K562 (cell line): Measurements from ENCODE around the gene UTP14C. TPM values are rescaled to one million over a fixed set of nuclear protein-coding genes. Genes with fewer than 3 reads are reported as not detected.

Source experiments
- ARID1B ChIP-seq: fragments of 450-650 bp; IDR thresholded peaks from 2 replicates; pipeline ENCODE4 v1.6.1; 2016; ENCODE audit warnings: antibody characterized with exemption, mild to moderate bottlenecking, inconsistent platforms
- CBFA2T2 ChIP-seq: fragments of 450-650 bp; conservative IDR thresholded peaks from 2 replicates; pipeline ENCODE4 v1.6.1; 2017; ENCODE audit warnings: mild to moderate bottlenecking
- COPS2 ChIP-seq: fragments of 450-650 bp; conservative IDR thresholded peaks from 2 replicates; pipeline ENCODE4 v1.6.1; 2016; ENCODE audit warnings: mild to moderate bottlenecking, moderate library complexity
- E2F6 ChIP-seq, 2 experiments: IDR thresholded peaks; 2 replicates each; pipeline ENCODE4 v1.6.1; 2011; ENCODE audit warnings: borderline replicate concordance in 1 of 2, control low read depth in 1 of 2, low read depth in 1 of 2, low read length in 1 of 2, mild to moderate bottlenecking in 1 of 2, mixed read lengths in 1 of 2, moderate library complexity in 1 of 2; ENCODE audit not compliant: insufficient read depth in 1 of 2, insufficient read length in 1 of 2, poor library complexity in 1 of 2, severe bottlenecking in 1 of 2; ENCODE audit errors: extremely low read depth in 1 of 2
- EWSR1 ChIP-seq: fragments of 450-650 bp; IDR thresholded peaks from 2 replicates; pipeline ENCODE4 v1.6.1; 2018; ENCODE audit warnings: borderline replicate concordance, mild to moderate bottlenecking, low read depth, moderate library complexity; ENCODE audit not compliant: partially characterized antibody
- HEY1 ChIP-seq: fragments of 250-450 bp; sonication (Bioruptor Pico); IDR thresholded peaks from 2 replicates; pipeline ENCODE4 v1.5.0; 2020; ENCODE audit warnings: mild to moderate bottlenecking, moderate library complexity, borderline replicate concordance
- HMGN3 ChIP-seq: IDR thresholded peaks from 2 replicates; pipeline ENCODE4 v1.6.1; 2011; ENCODE audit warnings: borderline replicate concordance, low read depth, mild to moderate bottlenecking, mixed read lengths, low read length; ENCODE audit not compliant: insufficient read length; ENCODE audit errors: extremely low read depth
- MAFG ChIP-seq: fragments of 450-650 bp; conservative IDR thresholded peaks from 2 replicates; pipeline ENCODE4 v1.6.1; 2016; ENCODE audit warnings: missing genetic modification characterization, missing compliant biosample characterization
- NCOA2 ChIP-seq, 2 experiments: fragments of 450-650 bp; IDR thresholded peaks; 2 replicates each; pipeline ENCODE4 v1.6.1; 2018; ENCODE audit warnings: mild to moderate bottlenecking in 2 of 2, moderate library complexity in 1 of 2; ENCODE audit not compliant: partially characterized antibody in 2 of 2
- NFE2 ChIP-seq: IDR thresholded peaks from 2 replicates; pipeline ENCODE4 v1.6.1; 2014; ENCODE audit warnings: antibody characterized with exemption, low read depth
- NKRF ChIP-seq: fragments of 450-650 bp; IDR thresholded peaks from 2 replicates; pipeline ENCODE4 v1.6.1; 2016; ENCODE audit warnings: borderline replicate concordance
- SREBF1 ChIP-seq: fragments of 150-350 bp; IDR thresholded peaks from 2 replicates; pipeline ENCODE4 v1.6.1; 2014; ENCODE audit warnings: antibody characterized with exemption, low read depth, low read length, borderline replicate concordance
- TAL1 ChIP-seq: fragments of 450-650 bp; IDR thresholded peaks from 2 replicates; pipeline ENCODE4 v1.6.1; 2016; ENCODE audit warnings: mild to moderate bottlenecking
- XRCC4 ChIP-seq: IDR thresholded peaks from one replicate; pipeline ENCODE4 v1.6.1; 2011; ENCODE audit not compliant: insufficient read depth, insufficient read length; ENCODE audit errors: extremely low read depth
- ZC3H8 ChIP-seq: fragments of 450-650 bp; IDR thresholded peaks from 2 replicates; pipeline ENCODE4 v1.6.1; 2017
- ZNF766 ChIP-seq: fragments of 200-800 bp; sonication (Bioruptor generic); conservative IDR thresholded peaks from 2 replicates; pipeline ENCODE4 v1.6.1; 2016; ENCODE audit warnings: missing genetic modification characterization, missing compliant biosample characterization
- polyA plus RNA-seq, 8 experiments: library from polyadenylated mRNA; depleted of rRNA in 4 of 8; stranded (reverse) in 5 of 8; unstranded in 3 of 8; fragments of >200 nt; fragmentation: Nextera tagmentation in 2 of 8; fragmentation: Illumina TruSeq in 1 of 8; extraction: Ambion mirVana in 2 of 8; extraction: Trizol in 1 of 8; gene quantifications; 2 replicates each; pipeline versions ENCODE4 v1.2.1 to v1.2.3, GENCODE V29; 2011 to 2014; ENCODE audit warnings: inconsistent platforms in 1 of 8, missing spikeins in 1 of 8
- total RNA-seq, 7 experiments: library from RNA; depleted of rRNA in 6 of 7; stranded (reverse); fragments of >200 nt in 6 of 7; fragmentation: Illumina TruSeq in 2 of 7; extraction: Trizol in 2 of 7; gene quantifications; 2 replicates each; pipeline versions ENCODE4 v1.2.1 to v1.2.3, GENCODE V29; 2011 to 2021; ENCODE audit warnings: low replicate concordance in 1 of 7
- TF ChIP-seq, protein P1 (sequence below): fragments of 450-650 bp; formaldehyde crosslinking; IDR thresholded peaks from 2 replicates; pipeline ENCODE4 v1.4.0; 2022; ENCODE audit warnings: mild to moderate bottlenecking, moderate library complexity
- TF ChIP-seq, protein P2 (sequence below): fragments of 450-650 bp; IDR thresholded peaks from 2 replicates; pipeline ENCODE4 v1.6.1; 2016; ENCODE audit warnings: missing biosample characterization, missing genetic modification characterization
- TF ChIP-seq, protein P3 (sequence below): IDR thresholded peaks from 2 replicates; pipeline ENCODE4 v1.6.1; 2011; ENCODE audit warnings: borderline replicate concordance, low read depth, mild to moderate bottlenecking, moderate library complexity, low read length; ENCODE audit not compliant: insufficient read depth, poor library complexity, severe bottlenecking

Gene UTP14C
- total and polyA plus RNA-seq, 9 of the 15 experiments (the other 6 are each of a cell fraction or from before 2014, with no cell fraction given), result 3.4 to 10.3 (median 6.0) TPM

- TF ChIP-seq CBFA2T2, result no peak; the same call in 1 of the 2 replicates
- TF ChIP-seq, protein P1, sequence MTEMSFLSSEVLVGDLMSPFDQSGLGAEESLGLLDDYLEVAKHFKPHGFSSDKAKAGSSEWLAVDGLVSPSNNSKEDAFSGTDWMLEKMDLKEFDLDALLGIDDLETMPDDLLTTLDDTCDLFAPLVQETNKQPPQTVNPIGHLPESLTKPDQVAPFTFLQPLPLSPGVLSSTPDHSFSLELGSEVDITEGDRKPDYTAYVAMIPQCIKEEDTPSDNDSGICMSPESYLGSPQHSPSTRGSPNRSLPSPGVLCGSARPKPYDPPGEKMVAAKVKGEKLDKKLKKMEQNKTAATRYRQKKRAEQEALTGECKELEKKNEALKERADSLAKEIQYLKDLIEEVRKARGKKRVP (CRISPR knock-in tag), result no peak
- TF ChIP-seq ZNF766 (CRISPR knock-in tag), result no peak
- no peak for TF ChIP-seq NKRF
- TF ChIP-seq MAFG (tag), result peak; percentile 46
- peak; percentile 57 for TF ChIP-seq ARID1B
- no peak for TF ChIP-seq NCOA2 (IDR thresholded peaks at IDR 0.05; ENCODE audit: partially characterized antibody in 2 of 2)
- no peak for TF ChIP-seq TAL1
- no peak for TF ChIP-seq EWSR1
- TF ChIP-seq, protein P2, sequence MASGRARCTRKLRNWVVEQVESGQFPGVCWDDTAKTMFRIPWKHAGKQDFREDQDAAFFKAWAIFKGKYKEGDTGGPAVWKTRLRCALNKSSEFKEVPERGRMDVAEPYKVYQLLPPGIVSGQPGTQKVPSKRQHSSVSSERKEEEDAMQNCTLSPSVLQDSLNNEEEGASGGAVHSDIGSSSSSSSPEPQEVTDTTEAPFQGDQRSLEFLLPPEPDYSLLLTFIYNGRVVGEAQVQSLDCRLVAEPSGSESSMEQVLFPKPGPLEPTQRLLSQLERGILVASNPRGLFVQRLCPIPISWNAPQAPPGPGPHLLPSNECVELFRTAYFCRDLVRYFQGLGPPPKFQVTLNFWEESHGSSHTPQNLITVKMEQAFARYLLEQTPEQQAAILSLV (tag), result no peak
- no peak for TF ChIP-seq XRCC4
- peak; percentile 29 to 71 for TF ChIP-seq E2F6 (IDR thresholded peaks at IDR 0.05; ENCODE audit: borderline replicate concordance in 1 of 2, extremely low read depth in 1 of 2, insufficient read depth in 1 of 2, insufficient read length in 1 of 2, low read depth in 1 of 2, low read length in 1 of 2, poor library complexity in 1 of 2, severe bottlenecking in 1 of 2)
- no peak for TF ChIP-seq HEY1 (CRISPR knock-in tag)
- TF ChIP-seq, protein P3, sequence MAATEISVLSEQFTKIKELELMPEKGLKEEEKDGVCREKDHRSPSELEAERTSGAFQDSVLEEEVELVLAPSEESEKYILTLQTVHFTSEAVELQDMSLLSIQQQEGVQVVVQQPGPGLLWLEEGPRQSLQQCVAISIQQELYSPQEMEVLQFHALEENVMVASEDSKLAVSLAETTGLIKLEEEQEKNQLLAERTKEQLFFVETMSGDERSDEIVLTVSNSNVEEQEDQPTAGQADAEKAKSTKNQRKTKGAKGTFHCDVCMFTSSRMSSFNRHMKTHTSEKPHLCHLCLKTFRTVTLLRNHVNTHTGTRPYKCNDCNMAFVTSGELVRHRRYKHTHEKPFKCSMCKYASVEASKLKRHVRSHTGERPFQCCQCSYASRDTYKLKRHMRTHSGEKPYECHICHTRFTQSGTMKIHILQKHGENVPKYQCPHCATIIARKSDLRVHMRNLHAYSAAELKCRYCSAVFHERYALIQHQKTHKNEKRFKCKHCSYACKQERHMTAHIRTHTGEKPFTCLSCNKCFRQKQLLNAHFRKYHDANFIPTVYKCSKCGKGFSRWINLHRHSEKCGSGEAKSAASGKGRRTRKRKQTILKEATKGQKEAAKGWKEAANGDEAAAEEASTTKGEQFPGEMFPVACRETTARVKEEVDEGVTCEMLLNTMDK, result no peak
- peak; percentile 71 for TF ChIP-seq NFE2
- no peak for TF ChIP-seq SREBF1
- no peak for TF ChIP-seq ZC3H8
- TF ChIP-seq COPS2, result no peak
- no peak for TF ChIP-seq HMGN3
Measured at GRCh38 chr13:51997641-51998330, 26.7 kb upstream of the UTP14C start (continued).
